CD4-positive, alpha-beta T cell treated with Interleukin-15 for 1 hour (primary cell): ENCODE data around the gene PACRG.

ENCODE experiments used
- DNase-seq: peaks from one replicate; pipeline ENCODE4 v3.0.0-alpha.2; 2020

The PACRG gene

GRCh38 chr6:163151212-163151611 is 423.4 kb downstream of the PACRG start:
- no peak for DNase-seq

- DNase-seq = no peak
Measured at GRCh38 chr6:163152701-163153100, 424.9 kb downstream of the PACRG start.

DNA sequence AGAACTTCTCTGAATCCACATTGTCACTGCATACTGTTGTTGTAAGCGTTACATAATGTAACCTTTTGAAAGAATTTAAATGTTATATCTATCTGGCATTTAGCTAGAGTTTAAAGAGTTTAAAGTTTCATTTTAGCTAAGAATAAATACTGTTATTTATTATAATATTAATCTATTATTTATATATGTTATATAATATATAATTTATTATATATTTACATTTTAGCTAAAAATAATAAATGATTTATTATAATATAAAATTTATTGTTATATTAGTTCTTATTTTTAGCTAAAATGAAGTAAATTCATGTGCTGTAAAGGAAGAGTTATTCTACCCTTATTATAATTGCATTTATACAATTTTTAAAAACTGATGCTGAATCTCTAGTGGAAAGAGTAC is 431.3 kb downstream of the PACRG start:
- DNase-seq = no peak

GRCh38 chr6:163159689-163160088 is 431.9 kb downstream of the PACRG start:
- no peak for DNase-seq

GRCh38 chr6:163162007-163162873 is 434.5 kb downstream of the PACRG start:
- DNase-seq = no peak

DNA sequence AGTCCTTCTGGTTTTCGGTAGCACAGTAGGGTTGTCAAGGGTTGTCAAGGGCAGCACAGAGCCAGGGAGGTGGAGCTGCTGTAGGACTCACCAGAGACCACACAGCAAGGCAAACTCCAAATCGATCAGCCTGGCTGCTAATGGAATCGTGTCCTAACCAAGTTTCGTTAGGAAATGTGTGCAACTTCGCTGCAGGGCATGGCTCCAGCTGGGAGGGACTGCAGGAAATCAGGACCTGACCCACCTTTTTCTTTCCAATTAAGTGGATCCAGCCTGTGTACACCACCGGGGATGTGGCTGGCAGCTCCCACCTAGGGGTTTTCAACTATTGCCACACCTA is 435.1 kb downstream of the PACRG start:
- DNase-seq = no peak

DNA sequence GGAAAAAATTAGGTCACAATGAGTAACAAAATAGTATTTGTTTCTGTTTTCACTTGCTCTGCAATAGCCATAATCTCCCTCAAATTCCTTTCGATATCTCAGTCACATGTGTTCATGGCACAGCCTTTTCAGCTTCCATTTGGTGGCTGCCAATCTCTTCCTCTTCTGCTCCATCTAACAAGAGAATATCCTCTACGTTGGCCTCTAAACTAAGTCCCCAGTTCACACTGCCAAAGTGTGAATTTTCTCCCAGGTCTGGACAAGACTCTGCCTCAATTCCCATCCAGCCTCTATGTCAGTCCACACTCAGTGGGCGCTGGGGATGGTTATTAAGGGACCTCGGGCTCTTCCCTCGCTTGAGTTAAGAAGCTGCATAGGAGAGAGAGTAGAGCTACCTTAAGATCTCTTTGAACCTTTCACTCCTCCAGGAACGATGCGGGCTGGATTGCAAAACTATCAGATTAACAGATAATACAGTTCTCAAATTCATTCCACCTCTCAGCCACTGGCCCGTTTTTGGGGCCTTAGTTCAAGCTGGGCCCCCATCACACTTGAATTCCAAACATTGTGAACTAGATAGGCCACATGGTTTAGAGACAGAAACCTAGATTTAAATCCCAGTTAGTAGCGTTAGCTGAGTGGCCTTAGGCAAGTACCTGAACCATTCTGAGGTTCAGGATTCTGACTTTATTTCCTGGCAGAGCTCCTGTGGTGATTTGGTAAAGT is 436.6 kb downstream of the PACRG start:
- no peak for DNase-seq

DNA sequence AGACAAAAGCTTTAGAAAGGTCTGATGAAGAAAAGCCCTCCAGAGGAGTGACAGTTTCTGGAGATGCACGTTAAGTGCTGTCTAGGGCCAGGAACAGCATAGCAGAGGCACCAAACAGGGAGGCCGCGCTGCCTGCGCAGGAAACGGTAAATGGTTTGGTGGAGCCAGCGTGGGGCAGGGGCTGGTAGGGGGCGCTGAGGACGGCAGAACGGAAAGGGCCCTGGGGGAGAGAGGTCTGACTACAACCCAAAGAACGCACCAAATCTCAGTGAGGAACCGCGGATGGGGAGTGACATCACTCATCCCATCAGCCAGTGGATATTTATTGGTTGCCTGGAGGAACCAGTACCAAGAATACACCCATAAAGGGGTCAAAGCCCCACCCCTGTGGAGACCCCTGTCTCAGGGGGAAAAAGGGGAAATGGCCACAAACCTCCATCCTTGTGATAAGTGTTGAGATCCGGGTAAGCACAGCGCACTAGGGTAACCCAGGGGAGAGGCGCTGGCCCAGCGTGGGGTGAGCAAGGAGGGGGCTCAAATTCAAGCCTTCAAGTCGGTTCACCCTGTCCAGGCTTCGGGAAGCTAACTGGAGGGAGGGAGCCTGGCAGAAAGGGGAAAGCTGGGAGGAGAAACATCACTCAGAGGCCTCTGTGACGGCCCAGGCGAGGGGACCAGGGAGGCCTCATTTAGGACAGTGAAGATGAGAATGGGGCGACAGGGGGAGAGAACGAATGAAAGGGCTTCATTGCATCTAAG is 437.6 kb downstream of the PACRG start:
- DNase-seq = no peak

DNA sequence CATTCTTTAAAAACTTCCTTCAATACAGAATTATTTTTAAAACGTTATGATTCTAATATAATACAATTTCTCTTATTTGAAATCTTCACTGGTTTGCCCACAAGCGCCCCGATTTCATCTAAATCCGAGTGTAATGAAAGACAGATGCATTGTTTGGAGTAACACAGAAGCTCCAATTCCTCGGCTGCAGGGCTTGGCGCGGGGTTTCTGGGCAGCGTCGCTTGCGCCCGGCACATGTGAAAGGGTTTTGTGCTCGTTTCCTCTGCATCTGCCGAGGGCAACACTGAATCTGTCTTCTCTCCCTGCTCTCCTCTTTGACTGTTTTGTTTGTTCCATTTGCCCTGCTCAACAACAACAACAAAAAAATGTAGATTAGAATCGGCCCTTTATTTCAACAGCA is 438.1 kb downstream of the PACRG start:
- no peak for DNase-seq

- DNase-seq = no peak
Measured at GRCh38 chr6:163166507-163166906, 438.7 kb downstream of the PACRG start.

DNA sequence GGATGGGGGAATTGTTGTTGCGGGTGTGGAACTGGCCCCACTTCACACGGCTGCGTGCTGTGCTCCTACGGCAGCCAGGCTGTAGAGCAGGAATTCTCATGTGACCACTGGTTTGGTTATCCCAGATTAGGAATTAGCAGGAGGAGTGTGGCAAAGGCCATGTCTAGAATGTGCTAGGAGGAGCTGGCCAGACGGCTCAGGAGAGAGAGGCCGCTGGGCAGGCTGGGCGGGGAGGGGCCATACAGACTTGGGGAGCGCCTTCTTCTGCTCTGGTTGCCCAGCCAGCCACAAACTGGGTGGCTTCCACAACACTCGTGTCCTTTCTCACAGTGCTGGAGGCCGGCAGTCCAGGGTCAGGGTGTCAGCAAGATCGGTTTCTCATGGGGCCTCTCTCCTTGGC is 441.7 kb downstream of the PACRG start:
- no peak for DNase-seq

DNA sequence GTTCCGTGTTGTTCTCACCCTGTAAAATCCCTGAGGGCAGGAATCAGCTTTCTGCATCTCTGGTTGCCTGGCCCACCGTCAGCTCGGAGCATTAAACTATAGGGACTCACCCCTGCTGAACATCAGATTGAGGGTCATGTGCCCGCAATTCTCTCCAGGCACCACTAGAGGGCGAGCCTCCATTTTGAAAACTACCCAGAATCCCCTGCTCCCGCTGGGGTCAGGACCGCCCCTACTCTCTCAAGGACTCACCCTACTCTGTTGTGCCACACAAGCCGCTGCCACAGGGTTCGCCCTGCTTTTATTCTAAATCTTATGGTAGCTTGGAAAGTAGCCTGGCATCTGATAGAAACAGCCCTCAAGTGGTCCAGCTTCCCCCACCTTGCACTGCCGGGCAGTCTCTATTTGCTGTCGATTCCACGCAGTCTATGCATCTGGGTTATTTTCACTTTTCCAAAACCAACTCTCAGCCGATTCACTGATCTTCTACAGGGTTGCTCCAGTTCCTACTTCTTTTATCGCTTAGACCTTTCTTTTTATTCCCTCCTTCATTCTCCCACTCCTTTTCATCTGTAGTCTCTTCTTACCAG is 442.6 kb downstream of the PACRG start:
- DNase-seq = no peak

DNA sequence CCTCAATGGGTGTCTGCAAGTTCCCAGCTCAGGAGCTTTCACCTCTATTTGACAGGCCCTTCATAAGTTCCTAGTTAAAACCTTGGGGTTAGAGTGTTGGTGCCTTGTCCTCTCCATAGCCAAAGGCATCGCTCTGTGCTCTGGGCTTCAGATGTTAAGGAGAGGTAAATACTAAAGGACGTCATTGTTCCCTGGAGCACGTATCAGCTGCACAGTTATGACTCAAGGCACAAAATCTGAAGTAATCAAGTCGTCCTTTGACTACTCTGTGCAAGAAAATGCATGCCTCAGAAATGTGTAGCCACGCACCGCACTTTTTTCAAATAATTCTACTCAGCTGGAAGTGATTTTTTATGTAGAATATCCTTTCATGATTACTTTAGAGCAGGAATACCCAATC is 446.0 kb downstream of the PACRG start:
- no peak for DNase-seq

DNA sequence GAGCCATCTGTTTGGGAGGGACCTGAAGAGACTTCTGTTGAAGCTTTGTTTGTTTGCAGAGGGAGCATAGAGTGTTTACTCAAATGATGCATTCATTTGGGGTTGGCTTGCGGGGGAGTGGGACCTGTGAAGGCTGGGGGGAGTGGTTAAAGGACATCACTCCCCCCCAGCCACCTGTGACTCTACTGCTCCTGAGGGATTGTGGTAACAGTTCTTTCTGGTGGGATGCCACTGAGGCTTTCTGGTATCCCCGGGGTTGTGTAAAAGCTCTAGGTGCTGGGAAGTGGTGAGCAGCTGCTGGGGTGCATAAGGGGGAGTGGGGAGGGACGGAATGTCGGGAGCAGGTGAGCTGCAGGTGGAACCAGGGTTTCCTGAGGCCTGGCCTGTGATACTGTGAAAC is 447.5 kb downstream of the PACRG start:
- DNase-seq = no peak

GRCh38 chr6:163176097-163176496 is 448.3 kb downstream of the PACRG start:
- no peak for DNase-seq

- no peak for DNase-seq
Measured at GRCh38 chr6:163177007-163177406, 449.2 kb downstream of the PACRG start.

DNA sequence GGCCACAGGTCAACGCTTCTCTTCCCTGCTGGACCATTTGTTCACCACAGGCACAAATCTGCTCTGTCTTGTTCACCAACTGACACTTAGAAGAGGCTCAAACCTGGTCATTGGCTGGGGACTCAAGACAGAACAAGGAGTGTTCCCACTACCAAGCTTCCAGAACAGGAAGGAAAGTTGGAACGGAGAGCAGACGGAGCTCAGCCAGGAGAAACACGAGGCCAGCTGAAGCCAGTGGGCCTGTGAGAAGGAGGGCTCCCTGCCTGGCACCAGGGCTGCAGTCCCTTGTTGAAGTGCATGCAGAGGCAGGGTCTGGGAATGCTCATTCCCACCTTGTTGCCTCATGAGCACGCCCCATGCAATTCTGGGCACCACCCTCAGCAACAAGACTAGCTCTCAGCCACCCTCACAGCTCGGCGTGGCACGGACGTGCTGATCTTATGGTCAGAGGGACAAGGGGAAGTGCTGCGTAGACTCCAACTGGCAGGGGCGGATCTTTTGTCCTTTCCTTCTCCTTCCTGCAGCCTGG is 450.2 kb downstream of the PACRG start:
- no peak for DNase-seq

GRCh38 chr6:163179061-163179460 is 451.3 kb downstream of the PACRG start:
- no peak for DNase-seq

GRCh38 chr6:163179721-163180120 is 451.9 kb downstream of the PACRG start:
- DNase-seq = no peak

- DNase-seq = no peak
Measured at GRCh38 chr6:163180874-163181541, 453.2 kb downstream of the PACRG start.

DNA sequence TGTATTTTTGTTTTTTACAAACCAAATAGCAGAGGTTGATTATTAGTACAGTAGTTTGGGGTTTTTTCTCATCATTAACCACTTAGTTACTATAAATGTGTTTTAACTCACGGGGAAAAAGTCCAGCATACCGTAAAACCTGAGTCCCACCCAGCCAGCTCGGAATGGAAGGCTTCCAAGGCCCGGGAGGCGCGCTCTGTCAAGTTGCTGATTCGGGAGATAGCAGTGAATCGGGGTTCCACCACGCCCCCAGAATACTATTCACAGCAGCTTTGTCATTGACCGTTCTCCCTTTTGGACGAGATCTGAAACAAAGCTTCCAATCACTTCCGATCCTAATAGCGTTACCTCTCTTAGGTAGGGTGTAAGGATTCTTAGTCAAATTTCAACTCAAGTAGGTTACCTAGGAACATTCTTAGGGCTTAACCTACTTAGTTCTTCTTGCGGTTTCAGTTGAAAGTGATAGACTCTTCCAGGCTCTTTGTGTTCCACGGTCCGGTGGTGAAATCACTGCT is 453.9 kb downstream of the PACRG start:
- no peak for DNase-seq

DNA sequence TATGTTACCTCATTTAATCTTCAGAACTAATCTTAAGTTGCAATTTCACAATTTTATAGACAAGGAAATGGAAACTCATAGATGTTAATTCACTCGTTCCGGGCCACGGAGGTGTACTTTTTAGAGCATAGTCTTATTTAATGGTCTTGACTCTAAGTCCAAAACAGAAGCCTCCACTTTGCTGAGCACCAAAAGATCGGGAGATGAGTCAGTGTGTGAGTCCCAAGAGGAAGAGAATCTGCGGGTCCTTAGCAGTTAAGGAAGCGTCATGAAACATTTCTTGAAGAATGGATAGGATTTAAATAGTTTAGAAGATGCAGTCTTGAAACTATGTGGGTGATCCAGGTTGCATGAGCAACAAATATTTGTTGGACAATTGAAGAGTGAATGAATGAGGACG is 454.9 kb downstream of the PACRG start:
- no peak for DNase-seq
